Stomach (tissue), 9 donors: Measurements from ENCODE around the gene CYB5D1. TPM values are rescaled to one million over a fixed set of nuclear protein-coding genes. Genes with fewer than 3 reads are reported as not detected.

Experiments
- DNase-seq, 2 donors: peaks; one replicate each; pipeline versions ENCODE4 v3.0.0 to v3.0.0-alpha.2; 2013 to 2019
- H3K27ac ChIP-seq, 5 donors: fragments of 200-600 bp in 4 of 5; sonication (generic) in 4 of 5; one replicate each; pipeline ENCODE4 v1.5.1; 2013 to 2019; ENCODE audit warnings: mild to moderate bottlenecking in 1 of 5, moderate library complexity in 1 of 5
- H3K27me3 ChIP-seq, 3 donors: fragments of 200-600 bp; sonication (generic); one replicate each; pipeline ENCODE4 v1.5.1; 2017 to 2019; ENCODE audit warnings: mixed run types in 1 of 3
- H3K36me3 ChIP-seq, 4 donors: fragments of 200-600 bp; sonication (generic); 1 replicate in 3 of 4; 2 replicates in 1 of 4; pipeline ENCODE4 v1.5.1; 2016 to 2019
- H3K4me1 ChIP-seq, 4 donors: fragments of 200-600 bp; sonication (generic); one replicate each; pipeline ENCODE4 v1.5.1; 2016 to 2019
- H3K4me3 ChIP-seq, 4 donors: fragments of 200-600 bp; sonication (generic) in 3 of 4; one replicate each; pipeline ENCODE4 v1.5.1; 2016 to 2019; ENCODE audit warnings: mild to moderate bottlenecking in 1 of 4
- H3K9me3 ChIP-seq, 4 donors: fragments of 200-600 bp; sonication (generic); one replicate each; pipeline ENCODE4 v1.5.1; 2016 to 2019
- EP300 ChIP-seq: sonication (generic); formaldehyde crosslinking; IDR thresholded peaks from one replicate; pipeline ENCODE4 v1.6.1; 2017; ENCODE audit warnings: antibody characterized with exemption
- POLR2A ChIP-seq, 4 donors: fragments of 450-650 bp; IDR thresholded peaks; one replicate each; pipeline ENCODE4 v1.6.1; 2016; ENCODE audit warnings: antibody characterized with exemption in 4 of 4, control low read depth in 2 of 4, mild to moderate bottlenecking in 1 of 4, moderate library complexity in 1 of 4
- POLR2AphosphoS5 ChIP-seq, 3 donors: sonication (generic); formaldehyde crosslinking; IDR thresholded peaks; one replicate each; pipeline ENCODE4 v1.6.1; 2016; ENCODE audit warnings: antibody characterized with exemption in 3 of 3
- WGBS, 5 donors: extraction: QIAGEN DNeasy Blood & Tissue Kit in 3 of 5; methylation state at CpG; one replicate each; pipeline versions ENCODE4 v1.1.5 to v1.1.7; 2013 to 2018; 5-methylcytosine and 5-hydroxymethylcytosine counted together
- intact Hi-C: fragments of 100-400 bp; cut with DNase I; formaldehyde crosslinking; loops from one replicate; pipeline ENCODE4 v1.15.1; 2023; ENCODE audit warnings: low total_unique reads
- polyA plus RNA-seq, 3 donors: library from polyadenylated mRNA; stranded (reverse); fragments of 200-250 nt; gene quantifications; one replicate each; pipeline ENCODE4 v1.2.3, GENCODE V29; 2013
- total RNA-seq, 5 donors: library from RNA; depleted of rRNA; stranded (reverse); fragments of >200 nt; gene quantifications; one replicate each; pipeline versions ENCODE4 v1.1.0 to v1.2.3, GENCODE V29; 2014 to 2016
- TF ChIP-seq, protein P1 (sequence below), 7 experiments: fragments of 450-650 bp in 4 of 7; fragments of 200-600 bp in 3 of 7; sonication (generic) in 3 of 7; IDR thresholded peaks; one replicate each; pipeline ENCODE4 v1.5.1; 2016 to 2019; ENCODE audit warnings: antibody characterized with exemption in 7 of 7, control low read depth in 2 of 7, mild to moderate bottlenecking in 1 of 7
- donor health status: healthy with polysubstance abuse.
- donor health status: Bipolar disorder and iron deficiency.
- donor health status: healthy.

Gene CYB5D1
- total and polyA plus RNA-seq, 8 donors, result 1.8 to 12.0 (median 4.9) TPM; not detected in 1

- peak in 1 of 2 donors; percentile 8 for DNase-seq
- intact Hi-C loops, result loop anchor here (10.0 kb wide), 1 partner anchor 105 kb away; no protein-coding TSS in a partner anchor
These were observed 7.9 kb upstream of the CYB5D1 start for GRCh38 chr17:7849751-7850504.

DNA sequence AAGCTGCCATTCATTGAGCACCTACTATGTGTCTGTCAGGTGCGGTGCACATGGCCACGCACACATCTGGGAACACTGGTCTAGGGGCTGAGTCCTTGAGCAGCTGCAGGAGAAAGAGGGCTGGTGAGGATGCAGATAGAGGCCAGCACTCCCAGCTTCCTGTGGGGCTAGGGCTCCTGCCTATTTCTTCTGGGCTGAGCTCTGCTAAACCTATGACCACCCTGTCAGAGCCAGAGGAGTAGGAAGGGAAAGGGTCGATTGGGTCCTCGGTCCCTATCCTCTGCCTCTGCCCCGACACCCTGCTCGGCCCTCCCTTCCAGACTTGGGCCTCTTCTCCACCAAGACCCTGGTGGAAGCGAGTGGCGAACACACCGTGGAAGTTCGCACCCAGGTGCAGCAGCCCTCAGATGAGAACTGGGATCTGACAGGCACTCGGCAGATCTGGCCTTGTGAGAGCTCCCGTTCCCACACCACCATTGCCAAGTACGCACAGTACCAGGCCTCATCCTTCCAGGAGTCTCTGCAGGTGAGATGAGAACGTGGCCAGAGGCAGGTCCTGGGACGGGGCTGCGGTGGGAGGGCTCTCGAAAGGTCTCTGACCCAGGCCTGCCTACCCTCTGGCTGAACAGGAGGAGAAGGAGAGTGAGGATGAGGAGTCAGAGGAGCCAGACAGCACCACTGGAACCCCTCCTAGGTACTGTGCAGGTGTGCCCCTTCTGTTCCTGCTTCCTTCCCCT lies 6.9 kb upstream of the CYB5D1 start:
- no peaks in the 10 kb centered on the region for H3K27me3 ChIP-seq
- H3K4me1 ChIP-seq, result peaks cover 19 to 59% (median 35%) of the 10 kb centered on the region in 4 donors
- H3K9me3 ChIP-seq, result no peaks in the 10 kb centered on the region
- intact Hi-C loops, result loop anchor here (10.0 kb wide), 1 partner anchor 106 kb away; no protein-coding TSS in a partner anchor
- peak overlapping the region; percentile 8 to 49 (median 32) for H3K27ac ChIP-seq
- no peak for DNase-seq
- WGBS, 5 donors, result 84 to 90% (median 89%) methylated on average over 10 to 17 of the region's 17 CpGs
- no peak for TF ChIP-seq POLR2A (IDR thresholded peaks at IDR 0.05)
- TF ChIP-seq POLR2AphosphoS5 (IDR thresholded peaks at IDR 0.05), result no peak
- TF ChIP-seq, protein P1, sequence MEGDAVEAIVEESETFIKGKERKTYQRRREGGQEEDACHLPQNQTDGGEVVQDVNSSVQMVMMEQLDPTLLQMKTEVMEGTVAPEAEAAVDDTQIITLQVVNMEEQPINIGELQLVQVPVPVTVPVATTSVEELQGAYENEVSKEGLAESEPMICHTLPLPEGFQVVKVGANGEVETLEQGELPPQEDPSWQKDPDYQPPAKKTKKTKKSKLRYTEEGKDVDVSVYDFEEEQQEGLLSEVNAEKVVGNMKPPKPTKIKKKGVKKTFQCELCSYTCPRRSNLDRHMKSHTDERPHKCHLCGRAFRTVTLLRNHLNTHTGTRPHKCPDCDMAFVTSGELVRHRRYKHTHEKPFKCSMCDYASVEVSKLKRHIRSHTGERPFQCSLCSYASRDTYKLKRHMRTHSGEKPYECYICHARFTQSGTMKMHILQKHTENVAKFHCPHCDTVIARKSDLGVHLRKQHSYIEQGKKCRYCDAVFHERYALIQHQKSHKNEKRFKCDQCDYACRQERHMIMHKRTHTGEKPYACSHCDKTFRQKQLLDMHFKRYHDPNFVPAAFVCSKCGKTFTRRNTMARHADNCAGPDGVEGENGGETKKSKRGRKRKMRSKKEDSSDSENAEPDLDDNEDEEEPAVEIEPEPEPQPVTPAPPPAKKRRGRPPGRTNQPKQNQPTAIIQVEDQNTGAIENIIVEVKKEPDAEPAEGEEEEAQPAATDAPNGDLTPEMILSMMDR (IDR thresholded peaks at IDR 0.05), result no peak
- no peak for TF ChIP-seq EP300
- peaks cover 76 to 98% (median 85%) of the 10 kb centered on the region in 4 donors for H3K36me3 ChIP-seq
- H3K4me3 ChIP-seq, result peak overlapping the region in 2 of 4 donors; percentile 18 to 26

More at GRCh38 chr17:7849751-7850504, 7.9 kb upstream of the CYB5D1 start:
- Histone ChIP-seq H3K9me3 (no peaks in the 10 kb centered on the region), H3K36me3 (peaks cover 80 to 98% (median 89%) of the 10 kb centered on the region in 4 donors), H3K27me3 (no peaks in the 10 kb centered on the region), H3K4me3 (no peak overlapping the region), H3K4me1 (peaks cover 22 to 59% (median 35%) of the 10 kb centered on the region in 4 donors), H3K27ac (no peak overlapping the region)
- TF ChIP-seq, protein P1 (IDR thresholded peaks at IDR 0.05), result no peak
- WGBS, 5 donors, result 78 to 87% (median 84%) methylated on average over 12 of the region's 12 CpGs

DNA sequence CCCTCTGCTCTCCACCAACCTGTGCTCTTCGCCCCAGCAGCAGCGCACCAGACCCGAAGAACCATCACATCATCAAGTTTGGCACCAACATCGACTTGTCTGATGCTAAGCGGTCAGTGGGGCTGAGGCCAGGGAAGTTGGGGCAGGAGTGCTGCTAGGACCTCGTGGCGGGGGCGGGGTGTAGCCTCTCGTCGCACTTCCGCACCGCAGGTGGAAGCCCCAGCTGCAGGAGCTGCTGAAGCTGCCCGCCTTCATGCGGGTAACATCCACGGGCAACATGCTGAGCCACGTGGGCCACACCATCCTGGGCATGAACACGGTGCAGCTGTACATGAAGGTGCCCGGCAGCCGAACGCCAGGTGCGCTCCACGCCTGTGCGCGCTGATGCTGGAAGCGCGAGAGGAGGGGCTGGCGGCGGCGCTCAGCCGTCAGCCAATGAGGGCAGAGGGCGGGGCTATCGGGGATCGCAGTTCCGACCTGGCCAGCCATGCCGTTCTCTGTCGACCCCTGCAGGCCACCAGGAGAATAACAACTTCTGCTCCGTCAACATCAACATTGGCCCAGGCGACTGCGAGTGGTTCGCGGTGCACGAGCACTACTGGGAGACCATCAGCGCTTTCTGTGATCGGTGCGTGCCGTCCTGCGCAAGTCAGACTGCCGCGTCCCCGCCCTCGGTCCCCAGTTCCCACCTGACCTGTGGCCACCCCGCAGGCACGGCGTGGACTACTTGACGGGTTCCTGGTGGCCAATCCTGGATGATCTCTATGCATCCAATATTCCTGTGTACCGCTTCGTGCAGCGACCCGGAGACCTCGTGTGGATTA lies 6.2 kb upstream of the CYB5D1 start:
- peaks cover 69 to 90% (median 77%) of the 10 kb centered on the region in 4 donors for H3K36me3 ChIP-seq
- H3K4me3 ChIP-seq, result peak overlapping the region; percentile 14 to 26 (median 20)
- intact Hi-C loops, result loop anchor here (10.0 kb wide), 1 partner anchor 107 kb away; no protein-coding TSS in a partner anchor
- peak; percentile 94 to 98 for DNase-seq
- H3K27me3 ChIP-seq, result no peaks in the 10 kb centered on the region
- WGBS, 5 donors, result 9 to 16% (median 15%) methylated on average over 29 to 60 of the region's 60 CpGs
- peaks cover 26 to 60% (median 38%) of the 10 kb centered on the region in 4 donors for H3K4me1 ChIP-seq
- no peaks in the 10 kb centered on the region for H3K9me3 ChIP-seq
- peak; percentile 18 to 90 (median 43) for TF ChIP-seq POLR2AphosphoS5 (IDR thresholded peaks at IDR 0.05)
- no peak for TF ChIP-seq POLR2A (IDR thresholded peaks at IDR 0.05)
- TF ChIP-seq, protein P1 (IDR thresholded peaks at IDR 0.05), result peak in 6 of 7 experiments; percentile 93 to 100 (median 98)
- no peak for TF ChIP-seq EP300
- H3K27ac ChIP-seq, result peak overlapping the region; percentile 8 to 49 (median 34)
